Activated CD8-positive, alpha-beta T cell treated with anti-CD3 and anti-CD28 coated beads for 36 hours (primary cell): ENCODE measurements around the gene ZNF600. TPM values are rescaled to one million over a fixed set of nuclear protein-coding genes. Genes with fewer than 3 reads are reported as not detected.
"Not testable (repeated sequence)": the region's sequence is repeated elsewhere in the genome, so short reads cannot be mapped to it uniquely, and the experiment has no call there.

Experiments used
- ATAC-seq: fragments of 200-7000 bp; cut with Tn5 transposase; one replicate; pipeline ENCODE4 v1.10.0; 2021; ENCODE audit warnings: mild to moderate bottlenecking, moderate library complexity
- CTCF ChIA-PET: fragments of 350-600 bp; sonication (Branson Sonifier 250); formaldehyde crosslinking; loops from one replicate; lab custom pipeline; 2021; ENCODE audit warnings: antibody characterized with exemption; lab: Charles Lee
- POLR2A ChIA-PET: fragments of 350-600 bp; sonication (Branson Sonifier 250); formaldehyde crosslinking; loops from one replicate; lab custom pipeline; 2021; ENCODE audit warnings: antibody characterized with exemption; lab: Charles Lee
- DNase-seq: peaks from one replicate; pipeline ENCODE4 v3.0.0-alpha.2; 2020
- H3K27ac Mint-ChIP-seq: one replicate; pipeline ENCODE4 v1.8.0; 2021; ENCODE audit warnings: mild to moderate bottlenecking, mixed read lengths
- H3K27me3 Mint-ChIP-seq: one replicate; pipeline ENCODE4 v1.8.0; 2021; ENCODE audit warnings: mixed read lengths
- H3K36me3 Mint-ChIP-seq: one replicate; pipeline ENCODE4 v1.8.0; 2021; ENCODE audit warnings: low read depth, mixed read lengths
- H3K4me1 Mint-ChIP-seq: one replicate; pipeline ENCODE4 v1.8.0; 2021; ENCODE audit warnings: low read depth, mixed read lengths
- H3K4me3 Mint-ChIP-seq: one replicate; pipeline ENCODE4 v1.8.0; 2021; ENCODE audit warnings: mild to moderate bottlenecking, moderate library complexity, mixed read lengths
- H3K9me3 Mint-ChIP-seq: one replicate; pipeline ENCODE4 v1.8.0; 2021; ENCODE audit warnings: mixed read lengths
- intact Hi-C: fragments of 100-400 bp; cut with micrococcal nuclease; formaldehyde crosslinking; loops from one replicate; pipeline ENCODE4 v1.10.0; 2022
- total RNA-seq, 2 experiments: library from RNA; stranded (reverse); gene quantifications; one replicate each; pipeline ENCODE4 v1.2.3, GENCODE V29; 2021
- TF ChIP-seq, protein P1 (sequence below): fragments of 200-600 bp; IDR thresholded peaks from one replicate; pipeline ENCODE4 v1.8.0; 2022; ENCODE audit warnings: antibody characterized with exemption, mild to moderate bottlenecking

ZNF600 gene
- total RNA-seq, 2 experiments from 2014 or later, result 11.2 to 11.7 TPM

DNA sequence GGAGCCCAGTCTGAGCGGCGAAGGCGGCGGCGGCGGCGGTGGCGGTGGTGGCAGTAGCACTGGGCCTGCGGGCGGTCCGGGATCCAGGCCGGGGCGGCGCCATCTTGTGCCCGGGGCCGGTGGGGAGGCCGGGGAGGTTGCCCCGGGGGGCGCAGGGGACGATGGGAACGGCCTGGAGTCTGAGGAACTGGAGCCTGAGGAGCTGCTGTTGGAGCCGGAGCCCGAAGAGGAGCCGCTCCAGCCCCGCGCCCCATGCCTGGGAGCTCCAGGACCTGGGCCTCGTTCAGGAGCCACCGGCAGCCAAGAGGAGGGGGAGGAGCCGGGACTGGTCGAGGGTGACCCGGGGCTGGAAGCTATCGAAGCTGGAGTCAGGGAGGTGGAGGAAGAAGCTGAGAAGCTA, 23.2 kb upstream of the ZNF600 start:
- POLR2A ChIA-PET, result no interaction called here
- intact Hi-C loops, result no loop called here
- peaks cover 69% of the 10 kb centered on the region for H3K36me3 Mint-ChIP-seq
- TF ChIP-seq, protein P1, sequence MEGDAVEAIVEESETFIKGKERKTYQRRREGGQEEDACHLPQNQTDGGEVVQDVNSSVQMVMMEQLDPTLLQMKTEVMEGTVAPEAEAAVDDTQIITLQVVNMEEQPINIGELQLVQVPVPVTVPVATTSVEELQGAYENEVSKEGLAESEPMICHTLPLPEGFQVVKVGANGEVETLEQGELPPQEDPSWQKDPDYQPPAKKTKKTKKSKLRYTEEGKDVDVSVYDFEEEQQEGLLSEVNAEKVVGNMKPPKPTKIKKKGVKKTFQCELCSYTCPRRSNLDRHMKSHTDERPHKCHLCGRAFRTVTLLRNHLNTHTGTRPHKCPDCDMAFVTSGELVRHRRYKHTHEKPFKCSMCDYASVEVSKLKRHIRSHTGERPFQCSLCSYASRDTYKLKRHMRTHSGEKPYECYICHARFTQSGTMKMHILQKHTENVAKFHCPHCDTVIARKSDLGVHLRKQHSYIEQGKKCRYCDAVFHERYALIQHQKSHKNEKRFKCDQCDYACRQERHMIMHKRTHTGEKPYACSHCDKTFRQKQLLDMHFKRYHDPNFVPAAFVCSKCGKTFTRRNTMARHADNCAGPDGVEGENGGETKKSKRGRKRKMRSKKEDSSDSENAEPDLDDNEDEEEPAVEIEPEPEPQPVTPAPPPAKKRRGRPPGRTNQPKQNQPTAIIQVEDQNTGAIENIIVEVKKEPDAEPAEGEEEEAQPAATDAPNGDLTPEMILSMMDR, result no peak
- no peaks in the 10 kb centered on the region for H3K4me1 Mint-ChIP-seq
- H3K27ac Mint-ChIP-seq, result no peak overlapping the region
- CTCF ChIA-PET, result no interaction called here
- H3K4me3 Mint-ChIP-seq, result no peak overlapping the region
- ATAC-seq, result no peak
- peaks cover 20% of the 10 kb centered on the region for H3K9me3 Mint-ChIP-seq
- no peak for DNase-seq
- no peaks in the 10 kb centered on the region for H3K27me3 Mint-ChIP-seq

DNA sequence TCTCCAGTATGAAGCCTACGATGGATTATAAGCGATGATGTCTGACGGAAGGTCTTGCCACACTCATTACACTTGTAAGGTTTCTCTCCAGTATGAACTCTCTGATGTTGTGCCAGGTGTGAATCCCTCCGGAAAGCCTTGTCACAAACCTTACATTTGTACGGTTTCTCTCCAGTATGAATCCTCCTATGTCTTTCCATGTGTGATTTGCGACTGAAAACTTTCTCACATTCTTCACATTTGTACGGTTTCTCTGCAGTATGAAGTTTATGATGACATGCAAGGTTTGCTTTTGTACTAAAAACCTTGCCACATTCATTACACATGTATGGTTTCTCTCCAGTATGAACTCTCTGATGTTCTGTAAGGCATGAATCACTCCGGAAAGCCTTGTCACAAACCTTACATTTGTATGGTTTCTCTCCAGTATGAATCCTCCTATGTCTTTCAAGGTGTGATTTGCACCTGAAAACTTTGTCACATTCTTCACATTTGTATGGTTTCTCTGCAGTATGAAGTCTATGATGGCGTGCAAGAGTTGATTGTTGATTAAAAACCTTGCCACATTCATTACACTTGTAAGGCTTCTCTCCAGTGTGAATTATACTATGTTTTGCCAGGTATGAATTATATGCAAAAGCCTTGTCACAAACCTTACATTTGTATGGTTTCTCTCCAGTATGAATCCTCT, 13.5 kb upstream of the ZNF600 start:
- H3K27ac Mint-ChIP-seq, POLR2A ChIA-PET, intact Hi-C loops, H3K4me3 Mint-ChIP-seq, H3K27me3 Mint-ChIP-seq, H3K4me1 Mint-ChIP-seq, ATAC-seq, CTCF ChIA-PET, DNase-seq: not testable (repeated sequence)
- Mint-ChIP-seq H3K36me3 (peaks cover 87% of the 10 kb centered on the region), H3K9me3 (peaks cover 59% of the 10 kb centered on the region)

DNA sequence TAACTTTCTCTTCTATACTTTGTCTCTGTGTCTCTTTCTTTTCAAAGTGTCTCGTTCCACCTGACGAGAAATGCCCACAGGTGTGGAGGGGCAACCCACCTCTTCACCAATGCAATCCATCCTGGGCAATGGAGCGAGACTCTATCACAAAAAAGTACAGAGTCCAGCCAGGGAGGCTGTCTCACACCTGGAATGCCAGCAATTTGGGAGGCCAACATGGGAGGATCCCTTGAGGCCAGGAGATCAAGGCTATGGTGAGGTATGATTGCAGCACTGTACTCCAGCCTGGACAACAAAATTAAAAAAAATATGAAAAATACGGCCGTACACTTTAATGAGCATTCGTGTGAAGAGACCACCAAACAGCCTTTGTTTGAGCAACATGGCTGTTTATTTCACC, 2.8 kb upstream of the ZNF600 start:
- ATAC-seq, result no peak
- H3K36me3 Mint-ChIP-seq, result peaks cover 12% of the 10 kb centered on the region
- H3K27ac Mint-ChIP-seq, result no peak overlapping the region
- no peaks in the 10 kb centered on the region for H3K27me3 Mint-ChIP-seq
- peaks cover 18% of the 10 kb centered on the region for H3K4me1 Mint-ChIP-seq
- intact Hi-C loops, result no loop called here
- peaks cover 12% of the 10 kb centered on the region for H3K9me3 Mint-ChIP-seq
- TF ChIP-seq, protein P1, result no peak
- no peak for DNase-seq
- no peak overlapping the region for H3K4me3 Mint-ChIP-seq
- CTCF ChIA-PET, result no interaction called here
- POLR2A ChIA-PET, result interaction anchor here (1.0 kb wide), 1 partner anchor 11 kb away, joined by 5 read pairs; no protein-coding TSS in a partner anchor

GRCh38 chr19:52786078-52786463, 520 bp downstream of the ZNF600 start:
- POLR2A ChIA-PET, result no interaction called here
- Mint-ChIP-seq H3K27ac (peak overlapping the region; percentile 77), H3K36me3 (peaks cover 32% of the 10 kb centered on the region), H3K4me1 (peaks cover 19% of the 10 kb centered on the region), H3K9me3 (peaks cover 5% of the 10 kb centered on the region), H3K4me3 (peak overlapping the region; percentile 90), H3K27me3 (no peaks in the 10 kb centered on the region)
- TF ChIP-seq, protein P1, result no peak
- intact Hi-C loops, result no loop called here
- peak; percentile 2 for DNase-seq
- CTCF ChIA-PET, result no interaction called here
- ATAC-seq, result peak; percentile 18

DNA sequence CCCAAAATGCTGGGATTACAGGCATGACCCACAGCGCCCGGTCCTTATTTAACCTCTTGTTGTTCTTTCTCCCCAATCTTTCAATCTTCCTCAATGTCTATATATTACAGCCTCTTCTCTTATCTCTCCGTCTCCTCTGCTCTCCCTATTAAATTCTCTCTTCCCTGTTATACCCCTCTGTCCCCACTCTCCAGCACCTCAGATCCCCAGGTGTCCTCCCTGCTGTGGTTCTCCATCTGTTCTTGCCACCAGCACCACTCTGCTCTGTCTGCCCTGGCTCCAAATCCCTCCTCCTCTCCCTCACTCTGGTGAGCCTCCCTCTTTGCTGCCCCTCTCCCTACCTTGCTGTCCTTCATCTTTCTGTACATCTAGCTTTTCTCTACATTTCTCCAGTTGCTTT, 1.1 kb downstream of the ZNF600 start:
- H3K27me3 Mint-ChIP-seq, result no peaks in the 10 kb centered on the region
- peaks cover 36% of the 10 kb centered on the region for H3K36me3 Mint-ChIP-seq
- TF ChIP-seq, protein P1, result no peak
- peak overlapping the region; percentile 26 for H3K27ac Mint-ChIP-seq
- no peak for DNase-seq
- ChIA-PET CTCF (no interaction called here), POLR2A (no interaction called here)
- H3K4me1 Mint-ChIP-seq, result peaks cover 19% of the 10 kb centered on the region
- peak overlapping the region; percentile 90 for H3K4me3 Mint-ChIP-seq
- H3K9me3 Mint-ChIP-seq, result peaks cover 5% of the 10 kb centered on the region
- ATAC-seq, result no peak
- intact Hi-C loops, result no loop called here

DNA sequence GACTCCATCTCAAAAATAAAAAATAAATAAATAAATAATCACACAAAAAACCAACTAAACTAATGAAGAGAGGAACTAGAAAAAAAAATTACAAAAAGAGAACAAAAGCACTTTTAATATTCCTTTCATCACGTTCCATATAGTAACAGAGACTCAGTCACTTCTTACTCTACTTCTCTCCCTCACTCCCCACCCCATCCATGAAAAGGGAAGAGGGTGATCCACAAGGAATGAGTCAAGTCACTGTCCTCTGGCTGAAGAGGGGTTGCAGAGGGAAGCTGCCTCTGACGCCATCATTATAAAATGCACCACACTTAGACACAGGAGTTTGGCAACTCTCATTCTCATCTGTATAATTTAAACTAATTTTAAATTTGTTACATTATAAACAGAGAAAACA, 3.7 kb downstream of the ZNF600 start:
- H3K27me3 Mint-ChIP-seq, H3K27ac Mint-ChIP-seq, POLR2A ChIA-PET, intact Hi-C loops, ATAC-seq, DNase-seq, H3K4me3 Mint-ChIP-seq, CTCF ChIA-PET: not testable (repeated sequence)
- Mint-ChIP-seq H3K9me3 (peaks cover 14% of the 10 kb centered on the region), H3K4me1 (peaks cover 41% of the 10 kb centered on the region), H3K36me3 (peaks cover 61% of the 10 kb centered on the region)
